Measurements from ENCODE around the gene TACC2.

The TACC2 gene

DNA sequence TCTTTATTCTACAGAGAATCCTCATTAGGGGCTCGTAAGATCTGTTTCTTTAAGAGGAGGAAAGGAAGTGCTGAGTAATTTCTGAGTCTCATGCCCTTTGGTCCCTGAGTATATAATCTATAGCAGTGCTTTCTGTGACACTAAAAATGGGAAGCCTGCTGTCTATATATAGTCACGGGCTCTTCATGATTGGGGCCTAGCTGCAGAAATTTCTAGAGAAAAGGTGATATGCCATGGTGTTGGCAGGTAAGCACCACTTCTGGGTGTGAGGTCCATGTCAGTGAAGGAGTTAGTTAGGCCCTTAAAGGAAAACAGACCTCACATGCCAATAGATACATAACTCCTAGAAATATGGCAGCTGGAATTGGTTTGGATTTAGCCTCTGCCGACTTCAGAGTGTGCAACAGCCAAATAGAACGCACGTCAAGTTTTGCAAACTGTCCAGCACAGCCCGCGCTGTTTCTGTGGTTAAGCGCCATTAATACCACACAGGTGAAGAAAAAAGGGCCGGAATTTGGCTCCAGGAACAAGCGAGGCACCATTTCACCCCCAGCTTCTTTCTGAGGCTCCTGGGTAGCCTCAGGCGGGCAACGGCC lies 123.2 kb downstream of the TACC2 start:
- DNase-seq (ENCODE audit: insufficient read length, low spot score): no peak
- no peak for FAIRE-seq

DNA sequence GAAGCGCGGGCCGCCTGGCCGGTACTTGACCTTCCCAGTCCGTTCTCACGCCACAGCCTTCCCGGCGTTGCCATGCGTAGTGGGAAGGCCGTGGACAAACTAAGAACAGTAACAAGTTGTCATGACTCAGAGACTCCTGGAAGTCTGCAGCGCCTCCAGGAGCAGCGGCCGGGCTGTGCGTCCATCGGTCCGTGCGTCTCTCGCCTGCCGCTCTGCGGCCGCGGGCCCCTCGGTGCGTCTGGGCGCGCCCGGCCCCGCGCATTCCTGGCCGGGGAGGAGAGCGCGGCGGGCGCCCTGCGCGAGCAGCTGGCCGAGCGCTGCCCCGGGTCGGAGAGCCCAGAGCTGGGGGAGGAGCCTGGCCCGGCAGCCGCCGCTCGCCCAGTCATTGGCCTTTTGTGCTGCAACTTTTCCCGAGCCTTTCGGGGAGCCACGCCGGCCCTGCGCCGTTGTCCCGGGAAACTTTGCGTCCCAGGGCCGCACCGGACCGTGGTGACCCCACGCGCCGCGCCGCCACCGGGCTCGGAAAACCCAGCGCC lies 123.7 kb downstream of the TACC2 start:
- FAIRE-seq (no peak), DNase-seq (ENCODE audit: insufficient read length, low spot score) (no peak)
- TF ChIP-seq, protein P1, sequence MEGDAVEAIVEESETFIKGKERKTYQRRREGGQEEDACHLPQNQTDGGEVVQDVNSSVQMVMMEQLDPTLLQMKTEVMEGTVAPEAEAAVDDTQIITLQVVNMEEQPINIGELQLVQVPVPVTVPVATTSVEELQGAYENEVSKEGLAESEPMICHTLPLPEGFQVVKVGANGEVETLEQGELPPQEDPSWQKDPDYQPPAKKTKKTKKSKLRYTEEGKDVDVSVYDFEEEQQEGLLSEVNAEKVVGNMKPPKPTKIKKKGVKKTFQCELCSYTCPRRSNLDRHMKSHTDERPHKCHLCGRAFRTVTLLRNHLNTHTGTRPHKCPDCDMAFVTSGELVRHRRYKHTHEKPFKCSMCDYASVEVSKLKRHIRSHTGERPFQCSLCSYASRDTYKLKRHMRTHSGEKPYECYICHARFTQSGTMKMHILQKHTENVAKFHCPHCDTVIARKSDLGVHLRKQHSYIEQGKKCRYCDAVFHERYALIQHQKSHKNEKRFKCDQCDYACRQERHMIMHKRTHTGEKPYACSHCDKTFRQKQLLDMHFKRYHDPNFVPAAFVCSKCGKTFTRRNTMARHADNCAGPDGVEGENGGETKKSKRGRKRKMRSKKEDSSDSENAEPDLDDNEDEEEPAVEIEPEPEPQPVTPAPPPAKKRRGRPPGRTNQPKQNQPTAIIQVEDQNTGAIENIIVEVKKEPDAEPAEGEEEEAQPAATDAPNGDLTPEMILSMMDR (IDR thresholded peaks at IDR 0.05; ENCODE audit: insufficient read depth, missing control alignments): no peak

More for the DNA sequence above, 123.2 kb downstream of the TACC2 start:
- TF ChIP-seq, protein P1 (IDR thresholded peaks at IDR 0.05; ENCODE audit: insufficient read depth, missing control alignments): no peak

DNA sequence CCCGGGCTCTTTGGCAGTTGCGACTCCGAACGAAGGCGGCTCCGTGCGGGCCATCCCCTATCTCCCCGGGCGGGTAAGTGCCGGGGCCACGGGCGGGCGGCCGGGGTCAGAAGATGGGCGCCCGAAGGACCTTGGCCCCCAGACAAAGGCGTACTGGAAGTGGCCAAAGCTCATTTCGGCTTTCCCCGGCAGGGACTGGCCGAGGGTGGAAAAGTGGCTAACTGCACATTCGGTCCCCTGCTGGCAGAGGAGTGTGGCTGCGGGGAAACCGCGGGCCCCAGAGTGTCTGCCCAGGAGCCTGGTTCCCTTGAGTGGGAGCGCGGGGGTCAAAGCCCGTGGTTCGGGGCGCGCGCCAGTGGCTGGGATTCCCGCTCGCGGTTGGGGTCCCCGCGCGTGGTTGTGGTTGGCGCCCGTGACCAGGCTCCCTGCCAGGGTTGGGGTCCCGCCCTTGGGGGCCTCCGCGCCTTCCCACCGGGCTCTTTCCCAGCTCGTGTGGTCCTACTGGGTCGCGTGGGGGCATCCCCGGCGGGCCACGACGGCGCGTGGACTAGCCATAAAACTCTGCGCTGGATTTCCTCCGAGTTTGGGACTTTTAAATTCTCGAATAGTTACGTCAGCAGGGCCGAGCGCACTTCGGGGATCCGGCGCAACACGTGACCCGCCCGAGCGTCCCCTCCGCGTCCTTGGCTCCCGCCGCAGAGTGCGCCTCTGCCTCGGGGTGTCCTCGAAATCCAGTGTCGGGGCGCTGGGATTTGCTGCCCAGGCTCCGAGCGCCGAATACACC lies 124.4 kb downstream of the TACC2 start:
- TF ChIP-seq, protein P1 (IDR thresholded peaks at IDR 0.05; ENCODE audit: insufficient read depth, missing control alignments): no peak
- FAIRE-seq (no peak), DNase-seq (ENCODE audit: insufficient read length, low spot score) (peak; percentile 37)

DNA sequence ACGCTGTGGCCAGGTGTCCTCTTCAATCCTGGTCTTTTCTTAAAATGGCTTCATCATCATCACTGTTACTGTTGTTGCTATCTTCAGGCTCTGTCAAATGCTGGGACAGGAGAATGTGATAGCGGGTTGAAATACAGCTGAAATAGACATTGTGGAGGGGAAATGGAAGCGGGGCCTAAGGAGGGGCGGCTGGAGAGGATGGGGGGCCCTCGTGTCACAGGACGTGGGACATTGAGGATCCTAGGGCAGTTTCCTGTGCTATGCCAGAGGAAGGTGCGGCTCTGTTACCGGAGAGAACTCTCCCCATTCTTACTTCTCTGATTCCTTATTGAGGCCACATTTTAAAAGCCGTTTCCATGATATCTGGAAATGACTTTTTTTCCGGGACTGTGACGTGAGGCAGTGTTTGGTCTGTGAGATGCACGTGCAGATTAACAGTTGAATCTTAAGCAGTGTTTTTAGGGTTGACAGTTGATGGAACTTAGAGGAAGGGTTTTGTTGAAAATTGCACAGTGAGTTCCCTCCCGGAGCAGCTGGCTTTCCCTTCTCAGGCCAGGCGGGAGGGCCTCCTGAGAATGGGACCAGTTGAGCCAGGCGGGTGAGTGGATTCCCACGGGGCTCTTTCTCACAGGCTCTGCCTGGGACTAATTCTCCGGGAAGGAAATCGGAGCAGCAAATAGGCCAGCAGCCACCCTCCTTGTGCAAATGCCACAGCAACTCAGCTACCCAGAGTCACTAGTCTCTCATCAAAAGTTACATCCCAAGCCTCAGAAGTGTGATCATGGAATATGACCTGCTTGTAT lies 125.2 kb downstream of the TACC2 start:
- FAIRE-seq (no peak), DNase-seq (ENCODE audit: insufficient read length, low spot score) (no peak)
- TF ChIP-seq, protein P1 (IDR thresholded peaks at IDR 0.05; ENCODE audit: insufficient read depth, missing control alignments): no peak

DNA sequence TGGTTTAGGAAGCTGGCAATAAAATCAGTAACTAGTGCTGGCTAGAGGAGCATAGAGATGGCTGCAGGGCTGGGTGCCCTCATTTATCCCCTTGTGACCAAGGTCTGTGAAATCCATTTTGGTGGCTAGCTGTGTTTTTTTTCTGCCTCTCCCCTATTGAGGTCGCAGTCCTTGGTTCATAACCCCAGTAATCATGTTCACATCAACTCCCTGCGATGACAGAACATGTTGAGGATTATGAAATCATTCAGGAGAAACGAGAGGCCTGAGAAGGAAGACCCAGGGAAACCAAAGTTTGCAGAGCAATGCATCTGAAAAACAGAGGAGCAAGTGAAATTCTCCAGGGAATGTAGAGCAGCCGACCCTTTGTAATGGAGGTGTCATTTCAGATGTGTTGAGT lies 126.9 kb downstream of the TACC2 start:
- FAIRE-seq: no peak
- TF ChIP-seq, protein P1 (IDR thresholded peaks at IDR 0.05; ENCODE audit: insufficient read depth, missing control alignments): no peak
- DNase-seq (ENCODE audit: insufficient read length, low spot score): no peak

DNA sequence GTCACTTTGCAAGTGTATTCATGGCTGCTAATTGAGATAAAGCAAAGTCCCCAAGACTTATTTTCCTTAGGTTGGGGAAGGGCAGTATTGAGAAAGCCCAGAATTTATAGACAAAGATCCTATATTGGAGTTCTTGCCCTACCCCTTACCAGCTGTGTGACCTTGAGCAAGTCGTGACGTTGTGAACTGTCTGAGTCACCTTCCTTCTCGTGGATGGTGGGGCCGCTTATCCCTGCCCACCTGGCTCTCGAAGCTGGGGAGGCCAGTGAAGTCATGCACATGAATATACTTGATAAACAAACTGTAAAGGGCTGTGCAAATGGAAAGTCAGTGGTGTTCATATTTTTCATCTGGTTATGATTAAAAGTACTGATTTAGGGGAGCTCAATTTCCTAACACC lies 127.4 kb downstream of the TACC2 start:
- TF ChIP-seq, protein P1 (IDR thresholded peaks at IDR 0.05; ENCODE audit: insufficient read depth, missing control alignments): no peak
- DNase-seq (ENCODE audit: insufficient read length, low spot score): no peak
- FAIRE-seq: no peak

Measured in D721Med (cell line).